HUDEP-2 (cell line): ENCODE data around the gene ITGA5.

Experiments used
- DNase-seq, 76 experiments: peaks; one replicate each; lab custom pipeline; 2025; ENCODE audit not compliant: unreplicated experiment in 76 of 76; lab: John Stamatoyannopoulos, UW

ITGA5 gene

GRCh38 chr12:54412786-54413185, 6.3 kb downstream of the ITGA5 start:
- DNase-seq, result no peak

- DNase-seq, result no peak
Measured at GRCh38 chr12:54412348-54412747, 6.7 kb downstream of the ITGA5 start.

GRCh38 chr12:54411391-54412241, 7.5 kb downstream of the ITGA5 start:
- DNase-seq, result peak in 8 of 76 experiments; percentile 9 to 26 (median 18)

- no peak for DNase-seq
Measured at GRCh38 chr12:54409267-54409666, 9.8 kb downstream of the ITGA5 start.

- DNase-seq, result no peak
Measured at GRCh38 chr12:54407183-54407905, 11.7 kb downstream of the ITGA5 start.

GRCh38 chr12:54405573-54405972, 13.5 kb downstream of the ITGA5 start:
- DNase-seq, result no peak

GRCh38 chr12:54405106-54405505, 14.0 kb downstream of the ITGA5 start:
- DNase-seq, result no peak

- peak in 37 of 76 experiments; percentile 10 to 54 (median 33) for DNase-seq
Measured at GRCh38 chr12:54404061-54405004, 14.7 kb downstream of the ITGA5 start.

- no peak for DNase-seq
Measured at GRCh38 chr12:54401119-54401518, 17.9 kb downstream of the ITGA5 start.

GRCh38 chr12:54398995-54399793, 19.9 kb downstream of the ITGA5 start:
- peak in 69 of 76 experiments; percentile 16 to 85 (median 67) for DNase-seq

GRCh38 chr12:54398218-54398617, 20.8 kb downstream of the ITGA5 start:
- no peak for DNase-seq

- no peak for DNase-seq
Measured at GRCh38 chr12:54397157-54397556, 21.9 kb downstream of the ITGA5 start.

GRCh38 chr12:54395545-54395944, 23.5 kb downstream of the ITGA5 start:
- no peak for DNase-seq

- DNase-seq, result no peak
Measured at GRCh38 chr12:54394986-54395385, 24.1 kb downstream of the ITGA5 start.

GRCh38 chr12:54394281-54394719, 24.8 kb downstream of the ITGA5 start:
- DNase-seq, result peak in 41 of 76 experiments; percentile 10 to 63 (median 30)

GRCh38 chr12:54393743-54394142, 25.3 kb downstream of the ITGA5 start:
- no peak for DNase-seq

GRCh38 chr12:54393207-54393609, 25.9 kb downstream of the ITGA5 start:
- no peak for DNase-seq

GRCh38 chr12:54392485-54393206, 26.4 kb downstream of the ITGA5 start:
- no peak for DNase-seq
